ENCODE measurements around the gene FOXC2.
A peak's percentile ranks its signal among the peaks of the same experiment; 100 is the strongest.

FOXC2 gene

GRCh38 chr16:86566601-86566965, at the start of gene FOXC2:
Gene FOXC2 (plus strand): TSS chr16:86566829. CDS start chr16:86567336, 507 bp downstream.
- DNase-seq = peak; percentile 94

- no peak for DNase-seq
These were observed 49.6 kb upstream of the FOXC2 start for GRCh38 chr16:86517033-86517432.

- DNase-seq = peak; percentile 70
These were observed 48.9 kb upstream of the FOXC2 start for GRCh38 chr16:86517652-86518258.

DNA sequence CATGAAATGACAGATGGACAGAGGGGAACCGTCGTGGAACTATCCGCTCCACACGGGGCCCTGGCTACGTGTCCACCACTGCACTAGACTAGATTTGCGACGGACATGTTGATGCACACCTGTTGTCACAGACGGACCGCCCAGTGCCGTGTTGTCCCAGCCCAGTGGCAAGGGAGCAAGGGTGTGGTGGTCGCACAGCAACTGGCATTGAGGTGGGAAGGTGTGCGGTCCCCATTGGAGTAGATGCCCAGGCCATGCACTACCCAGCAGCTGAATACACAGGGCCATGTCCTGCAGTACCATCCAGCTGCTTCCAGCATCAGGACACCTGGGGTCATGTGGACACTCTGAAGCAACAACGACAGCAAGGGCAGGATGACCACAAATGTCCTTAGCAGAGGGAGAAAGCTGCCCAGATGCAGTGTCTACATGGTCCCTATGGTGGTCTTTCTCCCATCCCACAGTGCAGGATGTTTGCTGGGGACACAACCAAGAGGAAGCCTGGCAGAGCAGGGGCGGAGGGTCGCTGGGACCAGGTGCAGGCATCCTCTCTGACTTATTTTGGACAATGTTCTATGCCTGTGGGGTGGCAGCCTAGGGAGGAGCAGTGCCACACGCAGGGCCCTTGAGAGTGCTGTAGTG, 47.5 kb upstream of the FOXC2 start:
- DNase-seq = no peak

- peak; percentile 48 for DNase-seq
These were observed 46.8 kb upstream of the FOXC2 start for GRCh38 chr16:86519649-86520316.

DNA sequence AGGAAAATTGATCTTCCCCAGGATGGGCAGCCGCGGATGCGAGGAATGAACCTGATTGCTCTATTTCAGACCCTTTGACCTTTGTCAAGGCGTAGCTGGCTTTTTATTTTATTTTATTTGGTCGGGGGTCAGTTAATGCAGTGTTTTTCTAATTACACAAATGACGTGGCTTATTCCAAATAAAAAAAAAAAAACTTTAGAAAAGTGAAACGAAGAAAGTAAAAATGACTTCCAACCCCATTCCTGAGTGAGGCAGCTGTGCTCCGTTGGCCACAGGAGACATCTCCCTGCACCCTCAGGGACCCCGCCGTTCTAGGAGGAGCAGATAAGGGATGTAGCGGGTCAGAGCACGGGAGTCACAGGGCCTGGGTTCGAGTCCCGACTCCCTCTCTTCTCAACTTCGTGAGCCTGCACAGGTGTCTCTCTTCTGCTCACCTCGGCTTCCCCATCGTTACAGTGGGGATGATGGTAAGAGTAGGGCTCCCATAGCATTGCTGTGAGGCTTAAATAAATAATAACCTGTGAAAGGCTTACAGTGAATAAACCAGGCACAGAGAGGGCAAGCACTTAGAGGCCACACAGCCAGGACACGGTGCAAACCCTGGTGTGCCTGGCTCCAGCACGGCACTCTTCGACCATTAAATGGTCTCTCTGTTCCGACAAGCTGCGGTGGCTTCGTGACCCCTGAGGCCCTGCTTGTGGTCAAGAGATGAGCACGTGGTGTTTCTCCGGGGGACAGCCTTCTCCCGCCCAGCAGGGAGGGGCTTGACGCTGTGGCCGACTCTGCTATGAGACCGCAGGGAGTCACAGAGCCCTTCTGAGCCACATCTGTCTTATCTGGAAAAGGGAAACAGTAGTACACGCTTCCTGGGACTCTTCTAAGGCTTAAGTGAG, 46.1 kb upstream of the FOXC2 start:
- DNase-seq = no peak

GRCh38 chr16:86521236-86522197, 45.1 kb upstream of the FOXC2 start:
- no peak for DNase-seq

DNA sequence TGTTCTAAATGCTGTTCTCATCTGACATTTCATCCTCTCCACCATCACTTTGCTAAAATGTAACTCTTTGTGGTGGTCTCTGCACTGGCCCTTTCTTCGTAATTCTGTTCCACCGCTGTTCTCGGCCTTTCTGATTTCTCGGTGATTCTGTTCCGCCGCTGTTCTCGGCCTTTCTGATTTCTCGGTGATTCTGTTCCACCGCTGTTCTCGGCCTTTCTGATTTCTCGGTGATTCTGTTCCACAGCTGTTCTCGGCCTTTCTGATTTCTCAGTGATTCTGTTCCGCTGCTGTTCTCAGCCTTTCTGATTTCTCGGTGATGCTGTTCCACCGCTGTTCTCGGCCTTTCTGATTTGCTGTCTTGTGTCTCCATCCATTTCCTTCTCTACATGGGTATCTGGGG, 44.0 kb upstream of the FOXC2 start:
- DNase-seq = no peak

DNA sequence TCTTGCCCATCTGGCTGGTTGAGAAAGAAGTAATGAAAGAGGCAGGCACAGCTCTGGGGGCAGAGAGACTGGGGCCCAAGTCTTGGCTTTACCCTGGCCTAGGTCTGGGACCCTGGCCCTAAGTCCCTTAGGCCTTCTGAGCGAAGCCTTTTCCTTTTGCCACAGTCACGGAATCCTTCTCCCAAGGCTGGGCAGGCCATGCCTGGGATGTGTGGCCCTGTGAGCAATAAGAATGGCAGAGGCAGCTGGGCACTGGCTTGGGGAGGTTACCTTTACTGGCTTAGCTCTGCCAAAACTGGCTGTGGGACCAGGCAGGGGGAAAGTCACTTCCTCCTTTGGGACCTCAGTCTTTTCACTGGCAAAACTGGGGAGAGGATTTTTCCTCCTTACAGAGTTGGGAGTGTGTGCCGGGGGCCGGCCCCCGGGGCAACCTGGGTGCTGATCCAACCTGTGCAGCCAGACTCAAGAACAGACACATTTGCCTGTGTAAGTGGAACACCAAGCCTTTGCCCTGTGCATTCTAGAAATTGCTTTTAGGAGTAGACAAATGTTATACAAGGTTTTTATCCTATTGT, 43.4 kb upstream of the FOXC2 start:
- no peak for DNase-seq

DNA sequence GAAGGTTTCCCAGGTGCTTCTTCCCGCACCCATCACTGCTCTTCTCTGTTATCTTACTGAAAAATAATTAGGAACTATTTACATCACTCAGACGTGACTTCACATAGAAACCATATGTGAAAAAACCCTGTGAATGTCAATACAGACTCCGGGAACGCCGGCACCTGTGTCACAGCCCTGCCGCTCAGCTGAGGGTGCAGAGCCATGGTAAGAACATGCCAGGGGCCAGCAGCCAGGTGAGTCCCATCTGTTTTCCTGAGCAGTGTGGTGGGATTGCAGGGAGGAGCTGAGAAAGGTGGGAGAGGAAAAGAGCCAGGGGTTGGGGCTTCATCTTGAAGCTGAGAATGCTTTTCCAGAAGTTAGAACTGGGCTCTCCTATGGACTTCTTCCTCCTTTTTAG, 42.6 kb upstream of the FOXC2 start:
- DNase-seq = no peak

- no peak for DNase-seq
These were observed 40.9 kb upstream of the FOXC2 start for GRCh38 chr16:86525696-86526095.

GRCh38 chr16:86527366-86527765, 39.3 kb upstream of the FOXC2 start:
- DNase-seq = no peak

- DNase-seq = no peak
These were observed 38.3 kb upstream of the FOXC2 start for GRCh38 chr16:86528061-86528929.

DNA sequence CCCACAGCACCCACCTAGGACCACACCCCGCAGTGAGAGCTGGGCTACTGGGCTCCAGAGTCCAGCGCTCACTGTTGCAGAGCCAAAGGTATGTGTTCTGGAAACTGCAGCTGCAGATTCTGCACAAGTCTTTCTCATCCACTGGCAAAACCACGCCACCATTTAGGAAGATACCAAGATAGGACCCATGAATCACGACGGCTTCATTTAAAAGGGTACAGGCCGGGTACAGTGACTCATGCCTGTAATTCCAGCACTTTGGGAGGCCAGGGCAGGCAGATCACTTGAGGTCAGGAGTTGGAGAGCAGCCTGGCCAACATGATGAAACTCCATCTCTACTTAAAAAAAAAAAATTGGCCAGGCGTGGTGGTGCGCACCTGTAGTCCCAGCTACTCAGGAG, 37.5 kb upstream of the FOXC2 start:
- no peak for DNase-seq

- DNase-seq = no peak
These were observed 36.1 kb upstream of the FOXC2 start for GRCh38 chr16:86530251-86531190.

DNA sequence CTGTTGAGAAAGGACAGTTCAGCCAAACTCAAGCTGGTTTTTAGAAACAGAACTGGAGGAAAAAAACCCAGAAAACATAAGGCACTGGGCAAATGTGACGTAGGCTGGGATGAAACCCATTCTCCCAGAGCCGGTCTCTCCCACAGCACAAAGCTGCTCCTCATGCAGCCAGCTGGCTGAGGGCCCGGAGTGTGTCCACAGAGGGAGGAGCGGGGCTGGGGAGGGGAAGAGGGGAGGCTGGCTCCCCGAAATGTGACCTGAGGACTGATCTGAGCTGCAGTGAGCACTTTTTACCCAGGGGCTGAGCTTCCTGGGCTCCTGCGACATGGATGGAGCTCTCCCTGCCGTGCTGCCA, 35.5 kb upstream of the FOXC2 start:
- DNase-seq = no peak

DNA sequence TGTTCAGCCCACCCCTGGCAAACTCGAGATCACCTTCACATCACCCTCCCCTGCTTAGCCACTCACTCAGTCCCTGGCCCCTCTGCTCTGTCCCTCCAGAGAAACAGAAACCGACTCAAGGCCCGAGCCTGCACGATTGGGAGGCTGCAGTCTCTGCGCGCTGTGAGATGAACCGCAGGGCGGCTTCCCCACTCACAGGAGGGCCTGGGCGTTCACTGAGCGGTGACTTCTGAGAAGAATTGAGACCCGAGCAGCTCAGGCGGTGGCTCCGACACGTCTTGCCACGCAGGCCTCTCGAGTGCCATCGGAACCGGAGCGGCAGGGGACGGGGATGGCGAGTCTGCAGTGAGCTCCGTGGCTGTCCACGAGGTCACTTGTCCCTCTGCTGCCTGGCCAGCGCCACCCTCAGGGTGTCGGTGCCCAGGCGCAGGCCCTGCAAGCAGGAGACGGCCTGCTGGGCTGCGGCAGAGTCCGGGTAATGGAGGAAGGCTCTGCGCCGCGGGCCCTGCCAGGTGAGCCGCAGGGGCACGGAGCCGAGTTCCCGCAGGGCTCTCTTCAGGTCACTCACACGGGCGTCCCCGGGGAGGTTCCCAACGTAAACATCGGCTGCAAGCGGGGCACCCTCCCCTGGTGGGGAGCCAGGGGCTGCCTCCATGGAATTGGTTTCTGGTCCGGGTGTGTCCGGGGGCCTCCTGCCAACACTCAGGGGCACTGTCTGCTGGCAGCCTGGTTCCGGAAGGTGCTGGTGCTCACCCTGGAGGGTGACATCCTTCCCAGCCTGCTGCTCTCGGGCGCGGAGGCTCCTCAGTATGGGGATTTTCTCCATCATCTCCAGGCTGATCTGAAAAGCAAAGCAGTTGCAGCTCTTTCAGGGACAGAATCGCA, 34.7 kb upstream of the FOXC2 start:
- DNase-seq = no peak

DNA sequence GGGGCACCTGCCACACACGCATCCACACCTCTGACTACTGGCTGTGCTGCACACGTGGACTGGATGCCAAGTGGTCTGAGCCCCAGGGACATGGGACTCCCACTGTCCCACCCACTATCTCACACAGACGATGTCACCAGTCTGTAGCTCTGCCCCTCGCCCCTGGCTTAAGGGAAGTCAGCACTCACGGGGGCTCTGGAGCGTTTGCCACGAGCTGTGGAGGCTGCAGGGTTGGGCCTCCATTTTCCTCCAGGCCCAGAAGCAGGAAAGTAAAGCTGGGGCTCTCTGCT, 34.2 kb upstream of the FOXC2 start:
- DNase-seq = no peak

DNA sequence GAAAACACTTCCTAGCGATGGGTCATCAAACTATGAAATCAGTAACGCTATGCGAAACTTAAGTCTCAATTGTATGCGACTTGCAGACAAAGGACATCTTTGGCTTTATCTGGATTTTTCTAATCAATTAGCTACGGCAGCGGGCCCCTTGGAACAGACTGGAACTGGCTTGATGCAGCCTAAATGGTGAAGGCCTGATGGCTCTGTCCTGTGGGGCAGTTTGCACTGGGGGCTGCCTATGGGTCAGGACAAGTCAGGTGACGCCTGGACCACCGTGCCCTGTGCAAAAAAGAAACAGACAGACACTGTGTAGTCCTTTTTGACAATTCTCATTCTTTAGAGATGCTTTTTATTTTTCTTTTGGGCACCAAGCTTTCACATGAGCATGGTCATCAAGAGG, 33.6 kb upstream of the FOXC2 start:
- DNase-seq = no peak
